Measurements from ENCODE around the gene MCFD2.
"Not testable (repeated sequence)": the region's sequence is repeated elsewhere in the genome, so short reads cannot be mapped to it uniquely, and the experiment has no call there.

MCFD2 gene

GRCh38 chr2:46876741-46877384, 38.7 kb downstream of the MCFD2 start:
- no peak overlapping the region for H3K27ac Mint-ChIP-seq
- no peak for DNase-seq
- peaks cover 1% of the 10 kb centered on the region for H3K4me1 Mint-ChIP-seq (ENCODE audit: low read depth)
- no peaks in the 10 kb centered on the region for H3K36me3 Mint-ChIP-seq (ENCODE audit: low read depth)
- no peaks in the 10 kb centered on the region for H3K9me3 Mint-ChIP-seq
- peaks cover 28% of the 10 kb centered on the region for H3K27me3 Mint-ChIP-seq
- no peak overlapping the region for H3K4me3 Mint-ChIP-seq

GRCh38 chr2:46875962-46876689, 39.5 kb downstream of the MCFD2 start:
- H3K4me1 Mint-ChIP-seq (ENCODE audit: low read depth); DNase-seq; H3K4me3 Mint-ChIP-seq; H3K9me3 Mint-ChIP-seq; H3K27ac Mint-ChIP-seq; H3K36me3 Mint-ChIP-seq (ENCODE audit: low read depth): not testable (repeated sequence)
- H3K27me3 Mint-ChIP-seq, result peaks cover 30% of the 10 kb centered on the region

- H3K27ac Mint-ChIP-seq, result no peak overlapping the region
- no peaks in the 10 kb centered on the region for H3K36me3 Mint-ChIP-seq (ENCODE audit: low read depth)
- H3K9me3 Mint-ChIP-seq, result no peaks in the 10 kb centered on the region
- no peak overlapping the region for H3K4me3 Mint-ChIP-seq
- peaks cover 31% of the 10 kb centered on the region for H3K27me3 Mint-ChIP-seq
- peaks cover 1% of the 10 kb centered on the region for H3K4me1 Mint-ChIP-seq (ENCODE audit: low read depth)
- no peak for DNase-seq
Observed at GRCh38 chr2:46875226-46875899, 40.2 kb downstream of the MCFD2 start.

- Mint-ChIP-seq H3K4me1 (ENCODE audit: low read depth) (peaks cover 1% of the 10 kb centered on the region), H3K27me3 (peaks cover 31% of the 10 kb centered on the region), H3K9me3 (no peaks in the 10 kb centered on the region), H3K36me3 (ENCODE audit: low read depth) (no peaks in the 10 kb centered on the region), H3K27ac (no peak overlapping the region), H3K4me3 (no peak overlapping the region)
- DNase-seq, result no peak
Observed at GRCh38 chr2:46874236-46874929, 41.2 kb downstream of the MCFD2 start.

DNA sequence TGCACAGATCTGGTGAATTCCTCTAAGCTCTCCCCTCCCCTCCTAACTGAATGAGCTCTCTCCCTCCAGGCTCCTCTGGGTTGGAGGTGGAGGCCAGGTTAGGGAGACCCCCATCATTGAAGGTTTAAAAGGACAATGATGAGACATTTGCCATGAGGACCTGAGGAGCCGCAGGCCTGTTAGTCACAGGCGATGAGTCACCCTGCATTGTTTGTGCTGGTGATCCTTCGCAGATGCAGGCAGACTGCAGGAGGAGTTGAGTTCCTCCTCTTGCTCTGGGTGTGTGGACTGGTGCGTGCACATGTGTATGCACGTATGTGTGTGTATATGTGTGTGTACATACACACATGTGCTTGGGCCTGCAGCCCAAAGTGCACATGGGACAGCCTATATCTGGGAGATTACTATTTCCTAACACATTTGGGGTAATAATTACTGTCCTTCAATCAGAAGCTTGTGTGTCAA, 42.0 kb downstream of the MCFD2 start:
- DNase-seq, result peak; percentile 35
- H3K4me3 Mint-ChIP-seq, result no peak overlapping the region
- no peaks in the 10 kb centered on the region for H3K36me3 Mint-ChIP-seq (ENCODE audit: low read depth)
- H3K27me3 Mint-ChIP-seq, result peaks cover 31% of the 10 kb centered on the region
- H3K9me3 Mint-ChIP-seq, result no peaks in the 10 kb centered on the region
- H3K27ac Mint-ChIP-seq, result no peak overlapping the region
- peaks cover 1% of the 10 kb centered on the region for H3K4me1 Mint-ChIP-seq (ENCODE audit: low read depth)

DNA sequence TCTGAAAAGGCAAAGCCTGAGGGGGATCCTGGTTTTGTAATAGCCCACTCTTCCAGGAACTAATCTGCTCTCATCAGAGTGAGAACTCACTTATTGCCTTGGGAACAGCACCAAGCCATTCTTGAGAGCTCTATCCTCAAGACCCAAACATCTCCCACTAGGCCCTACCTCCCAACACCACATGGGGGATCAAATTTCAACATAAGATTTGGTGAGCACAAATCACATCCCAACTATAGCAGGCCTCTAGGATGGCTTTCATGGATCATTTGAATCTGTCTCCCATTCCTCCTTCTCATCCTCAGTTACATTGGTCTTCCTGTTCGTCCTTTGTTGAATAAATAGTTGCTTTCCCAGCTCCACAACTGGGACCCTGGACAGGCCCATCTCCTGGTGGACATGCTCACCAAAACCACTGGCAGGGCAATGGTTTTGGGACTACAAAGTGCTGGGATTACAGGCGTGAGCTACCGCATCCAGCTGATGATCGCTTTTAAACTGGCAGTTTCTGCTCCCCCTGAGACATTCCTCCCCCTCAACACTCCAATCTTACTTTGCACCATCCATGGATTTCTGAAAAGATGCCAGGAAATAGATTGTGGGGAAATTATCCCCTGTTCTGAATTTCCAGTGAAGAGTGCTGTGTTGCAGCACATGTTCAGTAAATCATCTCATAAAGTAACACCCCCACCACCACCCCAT, 42.6 kb downstream of the MCFD2 start:
- no peaks in the 10 kb centered on the region for H3K9me3 Mint-ChIP-seq
- peaks cover 33% of the 10 kb centered on the region for H3K27me3 Mint-ChIP-seq
- no peaks in the 10 kb centered on the region for H3K36me3 Mint-ChIP-seq (ENCODE audit: low read depth)
- H3K27ac Mint-ChIP-seq, result no peak overlapping the region
- no peak overlapping the region for H3K4me3 Mint-ChIP-seq
- DNase-seq, result no peak
- H3K4me1 Mint-ChIP-seq (ENCODE audit: low read depth), result peaks cover 1% of the 10 kb centered on the region

- H3K36me3 Mint-ChIP-seq (ENCODE audit: low read depth), result no peaks in the 10 kb centered on the region
- no peak for DNase-seq
- H3K9me3 Mint-ChIP-seq, result no peaks in the 10 kb centered on the region
- peaks cover 1% of the 10 kb centered on the region for H3K4me1 Mint-ChIP-seq (ENCODE audit: low read depth)
- H3K27me3 Mint-ChIP-seq, result peaks cover 34% of the 10 kb centered on the region
- no peak overlapping the region for H3K27ac Mint-ChIP-seq
- H3K4me3 Mint-ChIP-seq, result no peak overlapping the region
Observed at GRCh38 chr2:46871976-46872381, 43.6 kb downstream of the MCFD2 start.

- H3K4me3 Mint-ChIP-seq, result no peak overlapping the region
- peaks cover 34% of the 10 kb centered on the region for H3K27me3 Mint-ChIP-seq
- H3K4me1 Mint-ChIP-seq (ENCODE audit: low read depth), result peaks cover 1% of the 10 kb centered on the region
- H3K36me3 Mint-ChIP-seq (ENCODE audit: low read depth), result no peaks in the 10 kb centered on the region
- DNase-seq, result no peak
- no peak overlapping the region for H3K27ac Mint-ChIP-seq
- H3K9me3 Mint-ChIP-seq, result peaks cover 2% of the 10 kb centered on the region
Observed at GRCh38 chr2:46870051-46870839, 45.4 kb downstream of the MCFD2 start.

- H3K27ac Mint-ChIP-seq, result no peak overlapping the region
- H3K4me1 Mint-ChIP-seq (ENCODE audit: low read depth), result peaks cover 1% of the 10 kb centered on the region
- H3K4me3 Mint-ChIP-seq, result no peak overlapping the region
- DNase-seq, result no peak
- H3K27me3 Mint-ChIP-seq, result peaks cover 30% of the 10 kb centered on the region
- H3K9me3 Mint-ChIP-seq, result peaks cover 8% of the 10 kb centered on the region
- H3K36me3 Mint-ChIP-seq (ENCODE audit: low read depth), result no peaks in the 10 kb centered on the region
Observed at GRCh38 chr2:46869621-46870020, 46.0 kb downstream of the MCFD2 start.

- no peak overlapping the region for H3K27ac Mint-ChIP-seq
- H3K9me3 Mint-ChIP-seq, result peaks cover 15% of the 10 kb centered on the region
- no peaks in the 10 kb centered on the region for H3K4me1 Mint-ChIP-seq (ENCODE audit: low read depth)
- no peak overlapping the region for H3K4me3 Mint-ChIP-seq
- H3K27me3 Mint-ChIP-seq, result peaks cover 29% of the 10 kb centered on the region
- H3K36me3 Mint-ChIP-seq (ENCODE audit: low read depth), result no peaks in the 10 kb centered on the region
- no peak for DNase-seq
Observed at GRCh38 chr2:46866770-46867246, 48.8 kb downstream of the MCFD2 start.

- no peak for DNase-seq
- Mint-ChIP-seq H3K27me3 (peaks cover 23% of the 10 kb centered on the region), H3K4me1 (ENCODE audit: low read depth) (no peaks in the 10 kb centered on the region)
Observed at GRCh38 chr2:46865181-46865970, 50.2 kb downstream of the MCFD2 start.

DNA sequence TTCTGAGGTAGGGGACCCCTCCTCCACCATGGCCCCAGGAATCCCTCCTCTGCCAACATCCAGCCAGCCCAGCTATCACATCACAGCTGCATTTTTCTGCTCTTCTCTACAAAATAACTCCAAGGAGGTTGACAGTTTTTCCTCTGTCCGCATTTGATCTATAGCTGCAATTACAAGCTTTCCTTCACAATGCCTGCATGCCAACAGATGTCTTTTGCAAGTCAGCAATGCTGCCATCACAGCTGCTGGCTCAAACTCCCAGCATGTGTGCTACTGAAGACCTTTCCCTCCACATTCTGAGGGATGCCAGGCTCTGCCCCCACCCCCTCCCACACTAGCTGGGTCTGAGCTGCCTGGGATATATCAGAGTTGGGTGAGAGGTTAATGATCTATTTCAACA, 51.7 kb downstream of the MCFD2 start:
- Mint-ChIP-seq H3K36me3 (ENCODE audit: low read depth) (no peaks in the 10 kb centered on the region), H3K27me3 (peaks cover 23% of the 10 kb centered on the region), H3K4me1 (ENCODE audit: low read depth) (no peaks in the 10 kb centered on the region), H3K4me3 (no peak overlapping the region), H3K9me3 (peaks cover 15% of the 10 kb centered on the region), H3K27ac (no peak overlapping the region)
- no peak for DNase-seq

More at GRCh38 chr2:46865181-46865970, 50.2 kb downstream of the MCFD2 start:
- H3K36me3 Mint-ChIP-seq (ENCODE audit: low read depth), result no peaks in the 10 kb centered on the region
- H3K4me3 Mint-ChIP-seq, result no peak overlapping the region
- H3K27ac Mint-ChIP-seq, result no peak overlapping the region
- peaks cover 15% of the 10 kb centered on the region for H3K9me3 Mint-ChIP-seq

DNA sequence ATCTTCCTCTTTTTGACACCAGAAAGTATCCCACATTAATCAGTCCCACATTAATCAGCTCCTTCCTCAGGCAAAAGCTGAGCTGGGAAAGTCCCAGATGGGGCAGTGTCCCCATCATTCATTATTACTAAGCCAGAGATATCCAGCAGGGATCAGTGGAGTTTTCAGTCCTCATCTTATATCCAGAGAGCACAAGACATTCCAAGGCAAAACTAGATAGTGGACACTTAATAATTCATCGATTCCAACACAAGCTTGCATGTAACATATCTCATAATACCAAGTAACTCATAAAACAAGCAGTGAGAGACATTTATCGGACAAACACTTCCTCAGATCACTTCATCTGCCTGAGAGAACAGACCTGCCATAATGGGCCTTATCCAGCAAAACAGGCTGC, 53.1 kb downstream of the MCFD2 start:
- H3K9me3 Mint-ChIP-seq, result peaks cover 15% of the 10 kb centered on the region
- peaks cover 20% of the 10 kb centered on the region for H3K27me3 Mint-ChIP-seq
- H3K36me3 Mint-ChIP-seq (ENCODE audit: low read depth), result no peaks in the 10 kb centered on the region
- no peak overlapping the region for H3K27ac Mint-ChIP-seq
- H3K4me1 Mint-ChIP-seq (ENCODE audit: low read depth), result no peaks in the 10 kb centered on the region
- DNase-seq, result no peak
- H3K4me3 Mint-ChIP-seq, result no peak overlapping the region

All from activated T-cell treated with anti-CD3 and anti-CD28 coated beads, Interleukin-2, amount 50 U/mL, for 24 hours (primary cell).